Osteoblast (primary cell): ENCODE results near the gene ME3. TPM values are rescaled to one million over a fixed set of nuclear protein-coding genes. Genes with fewer than 3 reads are reported as not detected.

Experiments
- DNase-seq: peaks from one replicate; pipeline ENCODE4 v3.0.0; 2011; ENCODE audit warnings: low spot score, mixed read lengths; ENCODE audit not compliant: insufficient read length; ENCODE audit errors: missing footprints
- H2AFZ ChIP-seq: 2 replicates; pipeline ENCODE4 v1.6.0; 2011; ENCODE audit warnings: mild to moderate bottlenecking, low read length
- H3K27ac ChIP-seq: 2 replicates; pipeline ENCODE4 v1.5.1; 2011; ENCODE audit warnings: mild to moderate bottlenecking, low read depth, low read length, moderate library complexity
- H3K27me3 ChIP-seq: 2 replicates; pipeline ENCODE4 v1.6.0; 2012; ENCODE audit warnings: mild to moderate bottlenecking, control low read depth, inconsistent platforms, low read length, moderate library complexity; ENCODE audit not compliant: insufficient read depth
- H3K36me3 ChIP-seq: 2 replicates; pipeline ENCODE4 v1.5.1; 2011; ENCODE audit warnings: mild to moderate bottlenecking, low read length, control low read depth, moderate library complexity; ENCODE audit not compliant: insufficient read depth
- H3K4me1 ChIP-seq: 2 replicates; pipeline ENCODE4 v1.5.1; 2011; ENCODE audit warnings: mild to moderate bottlenecking, low read length, control low read depth, moderate library complexity; ENCODE audit not compliant: insufficient read depth
- H3K4me2 ChIP-seq: 2 replicates; pipeline ENCODE4 v1.6.0; 2011; ENCODE audit warnings: mild to moderate bottlenecking, low read length; ENCODE audit not compliant: insufficient read depth
- H3K4me3 ChIP-seq: fragments of 200-600 bp; sonication (generic); 3 replicates; pipeline ENCODE4 v1.5.1; 2012; ENCODE audit warnings: mild to moderate bottlenecking, low read length, inconsistent platforms; ENCODE audit not compliant: insufficient read depth
- H3K79me2 ChIP-seq: 2 replicates; pipeline ENCODE4 v1.6.0; 2012; ENCODE audit warnings: mild to moderate bottlenecking, low read length, control low read depth, inconsistent platforms; ENCODE audit not compliant: insufficient read depth
- H3K9me3 ChIP-seq: 2 replicates; pipeline ENCODE4 v1.5.1; 2011; ENCODE audit warnings: low read depth, low read length, control low read depth
- H4K20me1 ChIP-seq: 2 replicates; pipeline ENCODE4 v1.6.0; 2012; ENCODE audit warnings: mild to moderate bottlenecking, low read length, control low read depth; ENCODE audit not compliant: insufficient read depth
- total RNA-seq: library from RNA; depleted of rRNA; stranded (reverse); fragments of >200 nt; gene quantifications from 2 replicates; pipeline ENCODE4 v1.2.3, GENCODE V29; 2012
- TF ChIP-seq, protein P1 (sequence below): IDR thresholded peaks from 2 replicates; pipeline ENCODE4 v1.5.1; 2011; ENCODE audit warnings: mild to moderate bottlenecking, low read depth, low read length, moderate library complexity; ENCODE audit errors: extremely low read depth

Gene ME3
- total RNA-seq, 1 donor, result 70.9 TPM

GRCh38 chr11:86446163-86446923 is 226.1 kb downstream of the ME3 start:
- Histone ChIP-seq H3K4me3 (no peak overlapping the region), H3K79me2 (no peaks in the 10 kb centered on the region), H4K20me1 (no peaks in the 10 kb centered on the region), H3K4me2 (no peak overlapping the region), H3K9me3 (no peaks in the 10 kb centered on the region), H3K27ac (no peak overlapping the region), H3K27me3 (no peaks in the 10 kb centered on the region), H3K4me1 (peaks cover 24% of the 10 kb centered on the region), H2AFZ (no peak overlapping the region), H3K36me3 (no peaks in the 10 kb centered on the region)
- DNase-seq, result no peak
- TF ChIP-seq, protein P1, sequence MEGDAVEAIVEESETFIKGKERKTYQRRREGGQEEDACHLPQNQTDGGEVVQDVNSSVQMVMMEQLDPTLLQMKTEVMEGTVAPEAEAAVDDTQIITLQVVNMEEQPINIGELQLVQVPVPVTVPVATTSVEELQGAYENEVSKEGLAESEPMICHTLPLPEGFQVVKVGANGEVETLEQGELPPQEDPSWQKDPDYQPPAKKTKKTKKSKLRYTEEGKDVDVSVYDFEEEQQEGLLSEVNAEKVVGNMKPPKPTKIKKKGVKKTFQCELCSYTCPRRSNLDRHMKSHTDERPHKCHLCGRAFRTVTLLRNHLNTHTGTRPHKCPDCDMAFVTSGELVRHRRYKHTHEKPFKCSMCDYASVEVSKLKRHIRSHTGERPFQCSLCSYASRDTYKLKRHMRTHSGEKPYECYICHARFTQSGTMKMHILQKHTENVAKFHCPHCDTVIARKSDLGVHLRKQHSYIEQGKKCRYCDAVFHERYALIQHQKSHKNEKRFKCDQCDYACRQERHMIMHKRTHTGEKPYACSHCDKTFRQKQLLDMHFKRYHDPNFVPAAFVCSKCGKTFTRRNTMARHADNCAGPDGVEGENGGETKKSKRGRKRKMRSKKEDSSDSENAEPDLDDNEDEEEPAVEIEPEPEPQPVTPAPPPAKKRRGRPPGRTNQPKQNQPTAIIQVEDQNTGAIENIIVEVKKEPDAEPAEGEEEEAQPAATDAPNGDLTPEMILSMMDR, result no peak

- no peaks in the 10 kb centered on the region for H3K27me3 ChIP-seq
- H3K4me3 ChIP-seq, result no peak overlapping the region
- no peaks in the 10 kb centered on the region for H3K36me3 ChIP-seq
- H3K9me3 ChIP-seq, result no peaks in the 10 kb centered on the region
- no peaks in the 10 kb centered on the region for H4K20me1 ChIP-seq
- H3K4me2 ChIP-seq, result no peak overlapping the region
- H3K4me1 ChIP-seq, result peaks cover 38% of the 10 kb centered on the region
- DNase-seq, result no peak
- H3K79me2 ChIP-seq, result no peaks in the 10 kb centered on the region
- no peak overlapping the region for H2AFZ ChIP-seq
- H3K27ac ChIP-seq, result no peak overlapping the region
- TF ChIP-seq, protein P1, result no peak
Observed at GRCh38 chr11:86444981-86445380, 227.4 kb downstream of the ME3 start.

DNA sequence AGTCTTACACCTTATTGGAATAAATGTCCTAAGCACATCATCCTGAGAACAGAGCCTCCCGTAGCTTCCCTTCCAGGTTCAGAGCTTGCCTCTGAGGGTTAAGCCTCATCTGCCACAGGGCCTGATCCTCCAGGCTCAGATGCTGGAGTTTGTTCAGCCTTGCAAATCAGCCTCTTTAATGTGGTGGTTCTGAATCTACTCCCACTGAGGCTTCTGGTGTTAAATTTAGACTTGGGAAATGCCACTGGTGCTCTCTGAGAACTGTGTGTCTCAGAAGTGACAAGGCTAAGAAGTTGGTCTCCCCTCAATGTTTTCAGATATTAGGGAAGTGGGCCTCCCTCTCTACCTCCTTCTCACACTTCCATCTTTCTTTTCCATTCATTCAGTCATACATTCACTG is 229.0 kb downstream of the ME3 start:
- no peaks in the 10 kb centered on the region for H3K36me3 ChIP-seq
- H3K27me3 ChIP-seq, result no peaks in the 10 kb centered on the region
- TF ChIP-seq, protein P1, result no peak
- no peak overlapping the region for H2AFZ ChIP-seq
- no peak for DNase-seq
- H3K4me2 ChIP-seq, result no peak overlapping the region
- no peaks in the 10 kb centered on the region for H3K9me3 ChIP-seq
- no peak overlapping the region for H3K4me3 ChIP-seq
- peaks cover 45% of the 10 kb centered on the region for H3K4me1 ChIP-seq
- H3K79me2 ChIP-seq, result no peaks in the 10 kb centered on the region
- H4K20me1 ChIP-seq, result no peaks in the 10 kb centered on the region
- peak overlapping the region; percentile 72 for H3K27ac ChIP-seq

GRCh38 chr11:86442827-86443226 is 229.6 kb downstream of the ME3 start:
- Histone ChIP-seq H3K4me3 (no peak overlapping the region), H2AFZ (no peak overlapping the region), H3K4me2 (peak overlapping the region; percentile 4), H3K36me3 (no peaks in the 10 kb centered on the region), H3K27me3 (no peaks in the 10 kb centered on the region), H3K27ac (peak overlapping the region; percentile 72), H4K20me1 (no peaks in the 10 kb centered on the region), H3K9me3 (no peaks in the 10 kb centered on the region), H3K79me2 (no peaks in the 10 kb centered on the region), H3K4me1 (peaks cover 45% of the 10 kb centered on the region)
- TF ChIP-seq, protein P1, result no peak
- DNase-seq, result peak; percentile 77
